Suppressor macrophage treated with lipopolysaccharide for 4 hours (primary cell): ENCODE data around the gene A2M.
A peak's percentile ranks its signal among the peaks of the same experiment; 100 is the strongest.

Experiments
- DNase-seq: peaks from one replicate; pipeline ENCODE4 v3.0.0-alpha.2; 2020

Gene A2M

DNA sequence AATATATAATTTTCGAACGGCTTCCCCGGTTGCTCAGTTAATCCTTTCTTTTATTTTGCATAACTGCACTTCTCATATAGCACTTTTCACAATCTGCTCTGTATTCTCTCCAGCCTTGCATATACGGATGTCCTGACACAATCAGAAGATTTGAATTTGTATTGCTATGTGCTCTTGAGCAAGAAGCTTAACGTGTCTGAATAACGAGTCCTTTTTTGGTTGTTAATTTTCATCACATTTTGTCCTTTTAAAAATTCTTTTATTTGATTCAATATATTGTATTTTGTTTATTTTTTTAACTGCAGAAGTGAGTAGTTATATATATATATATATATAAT, 17.6 kb downstream of the A2M start:
- no peak for DNase-seq

DNA sequence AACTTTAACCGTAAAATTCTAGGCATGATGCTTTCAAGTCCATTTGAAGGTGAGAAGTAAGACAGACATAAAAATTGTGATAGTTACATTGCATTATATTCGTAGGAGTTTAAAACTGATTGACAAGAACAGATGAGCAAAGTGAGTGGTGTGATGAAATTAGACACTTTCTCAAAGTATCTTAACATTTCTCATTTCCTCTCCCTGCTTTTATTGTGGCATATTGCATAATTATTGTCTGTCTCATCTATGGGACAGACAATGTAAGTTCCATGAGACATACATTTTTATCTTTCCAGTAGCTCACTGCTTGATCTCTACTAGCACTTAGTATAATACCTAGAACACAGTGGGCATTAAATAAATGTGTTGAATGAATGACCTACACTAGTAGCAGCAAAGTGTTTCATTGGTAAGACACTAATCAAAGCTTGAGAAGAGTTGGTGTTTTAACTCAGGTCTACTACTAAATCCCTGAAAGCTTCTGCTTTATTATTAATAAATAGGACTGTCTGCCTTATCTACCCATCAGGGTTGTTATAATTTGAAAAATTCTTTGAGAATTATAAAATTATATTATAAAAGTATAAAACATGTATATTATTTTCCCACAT, 19.0 kb downstream of the A2M start:
- peak; percentile 59 for DNase-seq

DNA sequence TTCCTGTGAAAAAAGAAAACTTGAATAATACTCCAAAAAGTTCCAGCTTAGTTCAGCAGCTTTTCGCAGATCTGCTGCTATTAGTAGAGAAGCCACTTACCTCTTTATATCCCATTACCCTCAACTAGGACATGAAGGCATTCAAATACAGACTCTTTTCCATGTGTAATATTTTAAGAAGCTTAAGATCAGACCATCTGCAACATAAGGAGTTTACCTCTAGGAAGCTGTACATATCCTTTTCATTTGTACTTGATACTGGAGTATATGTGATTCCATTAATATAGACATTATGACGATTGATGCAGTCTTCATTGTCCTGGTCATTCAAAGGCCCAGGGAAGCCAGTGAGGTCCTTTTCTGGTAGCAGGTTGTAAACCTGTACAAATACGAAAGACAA, 20.4 kb downstream of the A2M start:
- no peak for DNase-seq

DNA sequence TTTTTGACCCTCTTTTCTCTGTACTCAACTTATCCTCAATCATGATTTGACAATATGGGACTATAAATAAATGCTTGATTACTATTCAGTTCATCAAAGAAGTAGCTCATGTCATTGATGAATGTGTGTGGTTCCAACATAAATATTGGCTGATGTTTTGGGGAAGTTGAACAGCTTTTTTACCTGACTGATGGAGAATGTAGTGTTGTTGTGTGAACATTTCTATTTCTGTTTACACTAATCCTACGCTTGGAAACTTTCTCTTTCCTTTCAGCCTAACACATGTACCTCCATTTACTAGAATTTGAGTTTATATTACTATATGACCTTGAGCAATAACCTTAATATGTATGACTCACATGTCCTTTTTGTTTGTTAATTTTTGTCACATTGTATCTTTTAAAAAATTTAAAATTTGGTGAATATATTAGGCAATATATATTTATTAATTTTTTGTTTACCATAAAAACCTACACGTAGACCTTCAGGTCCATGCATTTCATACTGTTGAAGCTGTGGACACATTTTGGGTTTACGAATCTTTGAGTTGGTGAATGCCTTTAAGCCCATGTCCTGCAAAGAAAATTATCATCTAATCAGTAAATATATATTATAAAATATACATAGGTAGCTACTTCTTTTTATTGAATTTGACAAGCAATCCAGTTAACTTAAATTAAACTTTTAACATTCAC, 21.1 kb downstream of the A2M start:
- DNase-seq: no peak

DNA sequence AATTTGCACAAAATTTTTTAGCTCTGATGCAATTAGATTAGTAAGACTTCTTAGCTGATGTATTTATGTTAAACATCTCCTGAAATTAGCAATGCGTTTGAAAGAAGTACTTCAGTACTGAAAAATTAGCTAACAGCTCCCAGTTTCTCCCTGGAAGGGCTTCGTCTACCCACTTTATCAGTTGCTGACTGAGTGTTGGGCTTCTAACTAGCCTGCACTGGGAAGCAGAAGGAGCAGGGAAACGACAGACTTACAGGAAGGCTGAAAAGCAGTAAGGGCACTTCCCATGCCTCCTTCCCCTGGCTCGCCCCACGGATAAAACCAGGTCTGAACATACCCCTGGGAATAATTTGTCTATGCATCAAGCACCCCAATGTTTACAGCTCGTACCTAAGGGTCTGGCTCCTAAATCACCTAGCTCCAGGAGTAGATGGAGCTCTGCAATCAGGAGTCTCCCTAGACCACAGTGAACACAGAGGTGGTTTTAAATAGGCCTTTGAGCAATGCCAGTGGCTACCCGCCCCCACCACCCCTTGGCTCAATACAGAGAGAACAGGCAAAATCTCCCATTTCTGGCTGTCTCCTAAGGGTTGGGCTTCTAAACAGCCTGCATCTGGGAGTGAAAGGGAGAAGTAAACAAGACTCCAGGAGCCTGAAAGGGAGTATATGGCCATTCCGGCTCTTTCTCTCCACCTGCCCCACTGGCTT, 23.7 kb downstream of the A2M start:
- DNase-seq: no peak

DNA sequence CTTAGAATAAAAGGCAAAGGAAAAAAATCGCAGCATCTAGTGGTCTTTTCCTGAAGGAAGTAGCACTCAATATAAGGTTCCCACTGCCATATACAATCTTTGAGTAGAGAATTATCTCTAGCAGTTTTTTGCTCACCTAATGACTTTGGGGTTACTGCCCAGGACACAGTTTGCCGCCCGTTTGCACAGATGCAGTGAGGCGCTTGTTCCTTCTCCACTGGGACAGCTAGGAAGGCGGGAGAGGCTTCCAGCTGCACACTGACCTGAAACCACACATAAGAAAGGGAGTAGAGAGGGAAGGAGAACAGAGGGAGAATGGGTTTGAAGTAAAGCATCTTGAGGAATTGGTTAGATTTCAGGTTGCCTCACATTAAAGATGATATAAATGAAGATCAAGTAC, 25.5 kb downstream of the A2M start:
- no peak for DNase-seq

DNA sequence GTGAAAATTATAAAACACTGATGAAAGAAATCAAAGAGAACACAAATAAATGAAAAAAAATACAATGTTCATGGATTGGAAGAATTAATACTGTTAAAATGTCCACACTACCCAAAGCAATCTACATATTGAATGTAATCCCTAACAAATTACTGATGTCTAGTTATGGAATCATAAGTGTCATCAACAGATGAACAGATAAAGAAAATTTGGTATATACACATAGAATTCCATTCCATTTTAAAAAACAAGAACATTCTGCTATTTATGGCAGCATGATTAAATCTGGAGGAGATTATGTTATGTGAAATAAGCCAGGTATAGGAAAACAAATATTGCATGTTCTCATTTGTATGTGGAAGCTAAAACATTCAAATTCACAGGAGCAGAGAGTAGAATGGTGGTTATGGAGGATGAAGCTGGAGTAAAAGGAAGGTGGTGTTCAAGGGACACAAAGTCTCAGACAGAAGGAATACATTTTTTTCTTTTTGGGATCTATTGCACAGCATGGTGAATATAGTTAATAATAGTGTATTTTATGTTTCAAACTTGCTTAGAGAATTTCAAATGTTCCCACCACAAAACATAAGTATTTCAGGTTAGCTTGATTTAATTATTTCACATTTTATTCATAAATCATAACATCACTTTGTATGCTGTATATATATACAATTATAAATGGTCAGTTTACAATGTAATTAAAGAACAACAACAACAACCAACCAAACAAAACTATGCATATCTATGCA, 28.5 kb downstream of the A2M start:
- no peak for DNase-seq

DNA sequence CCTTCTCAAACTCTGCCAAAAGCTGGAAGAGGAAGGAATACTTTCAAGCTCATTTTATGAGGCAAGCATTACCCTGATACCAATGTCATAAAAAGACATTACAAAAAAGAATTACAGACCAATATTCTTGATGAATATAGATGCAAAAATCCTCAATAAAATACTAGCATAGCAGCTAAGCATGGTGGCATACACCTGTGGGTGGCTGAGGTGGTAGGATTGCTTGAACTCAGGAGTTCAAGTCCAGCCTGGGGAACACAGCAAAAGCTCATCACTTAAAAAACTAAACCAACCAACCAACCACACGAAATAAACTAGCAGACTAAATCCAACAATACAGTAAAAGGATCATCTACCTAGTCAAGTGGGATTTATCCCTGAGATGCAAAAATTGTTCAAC, 29.6 kb downstream of the A2M start:
- DNase-seq: no peak

DNA sequence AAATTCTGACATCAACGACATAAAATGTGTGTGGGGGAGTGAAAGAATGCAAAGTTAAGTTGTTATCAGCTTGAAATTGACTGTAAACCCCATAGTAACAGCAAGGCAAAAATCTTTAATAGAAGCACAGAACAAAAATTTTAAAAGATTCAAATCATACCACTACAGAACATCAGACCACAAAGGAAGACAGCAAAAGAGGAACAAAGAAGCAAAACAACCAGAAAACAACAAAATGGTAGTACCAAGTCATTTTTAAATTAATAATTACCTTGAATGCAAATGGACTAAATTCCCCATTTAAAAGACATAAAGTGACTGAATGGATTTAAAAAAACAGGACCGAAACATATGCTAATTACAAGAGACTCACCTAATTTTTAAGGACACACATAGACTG, 31.3 kb downstream of the A2M start:
- no peak for DNase-seq

DNA sequence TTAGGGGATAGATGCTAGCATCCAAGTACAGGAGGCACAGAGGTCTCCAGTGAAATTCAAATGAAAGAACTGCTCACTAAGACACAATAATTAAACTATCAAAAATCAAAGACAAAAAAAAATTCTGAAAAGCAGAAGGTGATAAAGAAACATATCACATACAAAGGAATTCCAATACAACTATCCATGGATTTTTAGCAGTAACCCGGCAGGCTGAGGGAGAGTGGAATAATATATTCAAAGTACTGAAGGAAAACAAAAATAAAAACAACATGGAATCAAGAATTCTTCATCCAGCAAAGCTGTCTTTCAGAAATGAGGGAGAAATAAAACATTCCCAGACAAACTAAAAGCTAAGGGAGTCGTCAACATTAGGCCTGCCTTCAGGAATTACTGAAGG, 31.9 kb downstream of the A2M start:
- DNase-seq: no peak

DNA sequence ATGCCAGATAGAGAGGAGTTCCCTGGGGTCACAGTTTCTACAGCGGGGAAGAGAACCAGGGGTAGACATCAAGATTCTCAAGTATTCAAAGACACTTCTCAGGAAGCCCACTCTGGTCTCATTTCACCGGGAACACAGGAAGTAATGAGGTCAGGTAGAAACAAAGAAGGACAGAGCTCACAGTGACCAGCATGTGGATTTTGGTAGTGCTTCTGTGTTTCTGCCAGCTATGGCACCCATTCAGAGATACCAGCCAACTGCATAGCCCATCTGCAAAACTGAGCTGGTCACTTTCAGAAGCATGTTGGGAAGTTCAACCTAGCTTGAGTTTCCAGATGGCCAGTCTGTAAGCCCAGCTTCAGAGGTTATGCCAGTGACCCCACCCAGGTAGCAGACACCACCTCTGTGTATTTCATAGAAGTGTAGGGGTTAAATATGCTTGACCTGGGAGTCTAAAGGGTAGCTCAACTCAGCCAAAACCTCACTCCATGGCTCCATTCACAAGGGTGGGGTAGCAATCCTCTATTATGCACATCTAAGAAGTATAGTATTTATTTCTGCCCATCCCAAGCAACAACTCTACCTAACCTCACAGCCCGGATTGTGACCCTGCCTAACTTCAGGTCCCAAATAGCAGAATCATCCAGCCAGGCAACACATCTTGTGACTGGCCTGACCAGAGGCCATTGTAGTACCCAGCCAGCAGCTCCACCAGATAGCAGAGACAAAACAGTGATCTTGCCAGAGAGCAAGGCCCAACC, 33.9 kb downstream of the A2M start:
- DNase-seq: no peak

DNA sequence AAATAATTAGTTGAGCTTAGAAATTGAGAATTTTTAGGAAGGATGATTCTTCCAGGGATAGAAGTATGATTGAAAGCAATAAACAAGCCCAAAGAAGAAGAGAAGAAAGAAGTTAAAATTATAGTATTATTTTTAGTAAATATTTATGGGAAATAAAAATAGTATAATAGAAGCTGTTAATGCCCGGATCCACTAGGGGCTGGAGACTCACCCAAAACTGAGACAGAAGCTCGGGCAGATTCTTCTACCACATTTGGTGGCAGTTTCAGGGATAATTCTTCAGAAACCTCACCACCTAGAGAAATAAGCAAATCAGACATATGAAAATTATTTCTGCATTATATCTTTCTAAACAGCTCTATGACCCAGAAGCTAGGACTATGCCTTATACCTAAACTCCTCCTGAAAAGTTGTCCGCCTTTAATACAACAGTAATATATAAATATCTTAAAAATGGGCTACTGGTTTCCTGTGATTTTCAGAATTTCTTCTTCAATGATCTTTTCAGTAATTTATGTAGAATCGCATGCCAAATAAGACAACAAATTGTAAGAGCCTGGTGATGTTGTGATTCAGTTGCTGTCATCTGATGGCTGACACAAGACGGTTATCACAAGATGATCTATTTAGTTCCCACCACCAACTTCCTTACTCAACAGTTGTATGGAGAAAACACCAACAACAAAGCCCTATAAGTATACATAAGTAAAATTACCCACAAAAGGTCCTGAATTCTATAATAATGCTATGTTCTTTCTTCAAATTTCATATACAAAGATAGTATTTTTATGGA, 35.6 kb downstream of the A2M start:
- DNase-seq: peak; percentile 54

DNA sequence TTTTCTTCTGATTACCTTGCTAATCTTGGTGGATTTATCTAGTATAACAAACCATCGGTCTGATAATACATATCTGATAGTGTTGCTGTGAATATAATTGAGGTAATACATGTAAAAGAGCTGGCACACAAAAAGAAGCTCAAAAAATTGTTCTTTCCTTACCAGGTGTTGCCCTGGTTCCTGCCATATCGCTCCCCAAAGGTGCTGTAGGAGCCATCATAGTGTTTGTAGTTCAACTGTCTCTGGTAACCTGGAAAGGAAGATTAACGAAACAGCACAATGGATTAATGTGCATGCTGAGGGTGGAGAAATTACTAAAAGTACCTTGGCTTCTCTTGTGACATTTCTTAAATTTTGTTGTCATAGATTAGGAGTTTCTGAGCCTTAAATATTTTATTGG, 36.6 kb downstream of the A2M start:
- DNase-seq: no peak

DNA sequence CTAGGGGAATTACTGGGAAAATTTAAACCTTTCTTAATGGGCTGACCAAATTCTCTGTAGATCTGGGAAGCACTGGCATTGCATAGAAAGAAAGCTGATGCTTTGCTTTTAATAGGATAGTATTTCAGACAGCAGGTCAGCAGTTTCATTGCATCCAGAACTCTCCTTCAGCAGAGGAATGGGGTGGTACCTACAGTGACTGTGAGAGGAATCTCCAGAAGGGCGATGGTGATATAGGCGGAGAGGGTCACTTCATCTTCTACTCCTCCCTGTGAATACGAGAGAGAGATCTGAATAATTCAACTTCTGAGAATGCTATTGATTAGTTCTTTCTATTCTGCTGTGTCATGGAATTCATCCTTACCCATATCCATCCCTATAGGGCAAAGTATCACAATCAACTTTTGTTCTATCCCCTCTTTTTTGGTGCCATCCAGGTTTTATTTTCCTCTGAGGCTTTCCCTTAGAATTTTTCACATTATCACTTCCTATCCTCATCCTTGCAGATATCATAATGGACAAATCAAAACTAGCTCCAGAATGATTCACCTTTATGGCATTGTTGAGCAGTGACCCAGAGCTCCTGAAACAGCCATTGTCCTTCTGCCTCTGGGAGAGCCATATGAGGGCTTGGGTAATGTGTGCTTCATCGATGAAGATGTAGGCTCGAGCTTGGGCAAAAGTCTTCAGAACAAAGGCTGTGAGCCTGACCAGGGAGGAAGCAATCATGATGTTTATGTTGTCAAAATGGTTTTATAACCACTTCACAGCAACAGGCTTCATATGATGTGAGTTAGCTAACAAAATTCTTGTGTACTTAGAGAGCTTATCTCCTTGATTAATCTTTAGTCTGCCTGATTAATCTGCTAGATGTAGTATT, 38.3 kb downstream of the A2M start:
- no peak for DNase-seq

DNA sequence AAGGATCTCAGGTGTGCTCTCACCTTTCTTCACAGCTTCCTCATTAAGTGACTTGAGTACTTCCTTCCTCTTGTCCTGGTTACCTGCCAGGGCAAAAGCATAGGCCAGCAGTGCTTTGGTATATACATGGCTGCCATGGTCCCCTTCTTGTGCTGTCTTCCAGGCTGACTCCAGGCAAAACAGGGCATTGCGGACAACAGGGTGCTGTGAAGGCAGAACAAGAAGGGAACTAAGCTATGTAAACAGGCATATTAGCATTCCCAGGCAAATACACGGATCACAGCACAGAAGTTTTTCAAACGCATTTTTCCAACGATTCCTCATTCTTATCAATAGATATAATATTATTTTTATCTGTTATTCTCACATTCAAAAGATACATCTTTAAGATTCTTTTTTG, 39.0 kb downstream of the A2M start:
- no peak for DNase-seq

DNA sequence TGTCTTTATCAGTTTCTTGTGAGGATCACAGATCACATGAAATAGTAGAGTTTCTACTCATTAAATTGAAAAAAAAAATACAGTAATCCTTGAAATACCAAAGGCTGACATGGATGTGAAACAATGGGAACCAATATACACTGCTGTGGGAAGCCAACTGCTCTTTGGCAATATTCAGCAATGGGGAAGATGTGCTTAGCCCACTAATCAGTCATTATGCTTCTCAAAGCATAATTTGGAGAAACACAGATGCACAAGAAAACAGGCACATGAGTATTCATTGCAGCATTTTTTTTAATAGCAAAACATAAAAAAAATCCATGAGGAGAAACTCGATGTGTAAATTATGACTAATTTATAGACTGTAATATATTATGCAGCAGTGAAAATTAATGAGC, 40.6 kb downstream of the A2M start:
- DNase-seq: no peak

DNA sequence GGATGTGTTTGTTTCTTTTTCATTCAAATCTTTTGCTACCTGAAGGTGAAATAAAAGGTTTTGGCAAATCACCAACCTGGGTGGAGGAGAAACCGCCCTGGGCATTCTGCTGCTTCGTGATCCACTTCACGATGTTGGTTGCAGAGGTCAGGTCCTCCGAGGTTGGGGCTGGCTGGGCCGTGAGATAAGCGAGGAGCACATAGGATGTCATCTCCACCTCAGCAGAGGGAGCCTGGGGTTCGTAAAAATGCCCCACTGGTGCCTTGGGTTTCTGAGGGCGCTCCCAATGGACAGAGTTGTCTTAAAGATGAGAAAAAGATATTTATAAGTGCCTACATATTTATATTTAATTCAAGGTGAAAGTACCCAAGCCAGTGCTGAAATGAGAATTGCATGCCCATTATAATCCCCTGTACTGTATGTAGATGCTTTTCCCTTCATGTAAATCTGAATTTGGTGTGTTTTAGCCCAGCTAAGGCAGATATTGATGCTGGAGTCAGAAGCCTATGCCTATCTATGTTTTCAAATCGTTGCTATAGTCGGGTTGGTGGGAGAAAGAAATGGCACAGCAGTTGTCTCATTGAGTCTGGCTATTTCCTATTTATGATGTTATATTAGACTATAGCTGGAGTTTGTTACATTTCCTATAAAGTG, 41.1 kb downstream of the A2M start:
- no peak for DNase-seq

DNA sequence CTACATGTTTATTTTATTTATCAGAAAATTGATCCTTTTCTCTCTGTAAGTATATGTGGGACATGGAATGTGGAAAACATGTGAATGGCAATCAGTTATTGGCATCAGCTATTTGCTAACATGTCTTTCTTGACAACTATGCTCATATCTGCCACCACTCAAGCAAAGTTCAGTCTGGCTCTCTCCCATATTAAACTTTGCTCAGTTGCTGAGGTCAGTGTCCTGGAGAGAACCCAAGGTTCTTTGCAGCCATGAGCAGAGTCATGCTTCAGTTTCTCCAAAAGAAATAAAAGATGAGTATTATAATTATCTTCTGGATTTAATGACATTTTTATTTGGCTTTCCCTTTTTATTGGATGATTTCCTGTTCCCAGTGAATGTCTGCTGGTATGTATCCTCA, 42.6 kb downstream of the A2M start:
- DNase-seq: no peak

DNA sequence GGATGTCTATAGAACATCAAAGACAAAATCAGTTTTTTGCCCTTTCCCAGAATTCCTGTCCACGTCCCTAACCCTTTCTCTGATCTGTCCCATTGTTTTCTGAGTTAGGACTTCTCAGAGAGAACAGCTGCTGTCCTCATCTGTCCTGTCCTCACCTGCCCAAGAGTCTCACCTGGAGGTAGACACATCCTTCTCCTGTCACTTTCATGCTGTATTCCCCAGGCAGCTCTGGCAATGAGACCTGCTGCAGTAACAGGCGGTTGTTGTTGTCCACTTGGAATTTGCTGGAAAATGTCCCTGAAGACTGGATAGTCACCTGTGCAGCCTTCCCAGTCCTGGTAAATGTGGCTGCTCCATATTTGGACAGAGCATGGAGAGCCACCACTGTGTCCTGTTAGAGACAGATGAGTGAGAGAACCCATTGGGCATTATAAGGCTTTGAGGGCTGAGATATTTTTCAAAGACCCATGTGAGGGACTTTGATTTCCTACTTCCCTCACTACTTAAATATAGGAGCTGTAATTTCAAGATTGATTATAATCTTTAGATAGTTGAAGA, 43.2 kb downstream of the A2M start:
- no peak for DNase-seq

DNA sequence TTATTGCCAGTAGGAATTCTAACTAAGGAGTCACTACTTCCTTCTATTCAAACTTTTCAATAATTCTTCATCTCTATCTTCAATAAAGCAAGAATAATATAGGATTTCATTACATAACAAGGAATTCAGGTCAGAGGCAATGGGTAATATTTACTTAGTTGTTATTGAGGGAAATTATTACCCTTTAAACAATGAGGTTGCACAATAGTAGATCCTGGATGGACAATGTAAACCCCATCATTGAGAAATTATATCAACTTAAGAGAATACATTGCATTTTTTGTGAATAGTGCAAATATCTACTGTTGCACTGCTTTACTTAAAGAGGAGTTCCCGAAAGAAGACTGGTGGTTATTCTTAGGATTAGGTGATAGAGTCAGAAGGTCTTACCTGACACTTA, 43.8 kb downstream of the A2M start:
- DNase-seq: no peak
